GM21717 (cell line): ENCODE measurements around the gene PLK4.

Source experiments
- ATAC-seq: cut with Tn5 transposase; IDR thresholded peaks from one replicate; pipeline ENCODE4 v1.9.1; 2021; ENCODE audit warnings: mild to moderate bottlenecking, moderate library complexity; ENCODE audit not compliant: unreplicated experiment

PLK4 gene

GRCh38 chr4:127880763-127881562, at the start of gene PLK4:
PLK4 (plus strand) TSS chr4:127880893; CDS start chr4:127881135, 242 bp downstream.
- peak; percentile 94 for ATAC-seq

GRCh38 chr4:127832585-127832984, 48.1 kb upstream of the PLK4 start:
- peak; percentile 66 for ATAC-seq

GRCh38 chr4:127843704-127844600, 36.7 kb upstream of the PLK4 start:
- no peak for ATAC-seq

DNA sequence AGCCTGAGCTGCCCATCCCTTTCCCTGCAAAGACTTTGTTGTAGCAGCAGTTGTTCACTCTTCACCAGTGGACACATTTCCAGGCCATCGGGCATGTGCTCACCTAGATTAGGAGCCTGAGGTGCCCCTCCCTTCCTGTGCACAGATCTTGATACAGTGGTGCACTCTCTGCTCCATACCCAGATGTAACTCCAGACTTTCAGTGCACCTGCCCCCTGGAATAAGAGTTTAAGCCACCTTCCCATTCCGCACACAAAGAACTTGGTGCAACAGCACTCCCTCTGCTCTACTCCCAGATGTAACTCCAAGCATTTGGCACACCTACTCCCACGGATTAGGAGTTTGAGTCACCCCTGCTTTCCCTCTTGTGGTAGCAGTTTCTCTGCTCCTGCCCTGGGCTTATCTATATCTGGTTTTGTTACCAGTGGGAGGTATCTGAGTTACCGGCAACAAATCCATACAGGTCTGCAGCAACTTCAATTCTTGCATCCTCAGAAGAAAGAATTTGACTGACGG, 36.0 kb upstream of the PLK4 start:
- no peak for ATAC-seq

GRCh38 chr4:127846061-127846460, 34.6 kb upstream of the PLK4 start:
- ATAC-seq = no peak

GRCh38 chr4:127846765-127847164, 33.9 kb upstream of the PLK4 start:
- no peak for ATAC-seq

DNA sequence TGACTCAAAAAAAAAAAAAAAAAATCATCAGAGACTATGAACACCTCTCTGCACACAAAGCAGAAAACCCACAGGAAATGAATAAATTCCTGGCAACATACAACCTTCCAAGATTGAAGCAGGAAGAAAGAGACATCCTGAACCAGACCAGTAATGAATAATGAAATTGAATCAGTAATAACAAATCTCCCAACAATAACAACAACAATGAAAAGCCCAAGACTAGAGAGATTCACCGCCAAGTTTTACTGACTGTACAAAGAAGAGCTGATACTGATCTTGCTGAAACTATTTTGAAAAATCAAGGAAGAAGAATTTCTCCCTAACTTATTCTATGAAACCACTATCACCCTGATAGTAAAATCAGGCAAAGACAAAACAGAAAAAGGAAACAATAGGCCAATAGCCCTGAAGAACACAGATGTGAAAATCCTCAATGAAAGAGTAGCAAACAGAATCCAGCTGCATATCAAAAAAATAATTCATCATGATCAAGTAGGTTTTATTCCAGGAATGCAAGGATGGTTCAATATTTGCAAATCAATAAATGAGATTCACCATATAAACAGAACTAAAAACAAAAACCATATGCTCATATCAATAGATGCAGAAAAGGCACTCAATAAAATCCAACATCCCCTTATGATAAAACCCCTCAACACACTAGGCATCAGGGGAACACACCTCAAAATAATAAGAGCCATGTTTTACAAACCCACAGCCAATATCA, 31.0 kb upstream of the PLK4 start:
- no peak for ATAC-seq

- no peak for ATAC-seq
These were observed 28.0 kb upstream of the PLK4 start for GRCh38 chr4:127852661-127853060.

- peak; percentile 25 for ATAC-seq
These were observed 24.4 kb upstream of the PLK4 start for GRCh38 chr4:127856196-127856812.

DNA sequence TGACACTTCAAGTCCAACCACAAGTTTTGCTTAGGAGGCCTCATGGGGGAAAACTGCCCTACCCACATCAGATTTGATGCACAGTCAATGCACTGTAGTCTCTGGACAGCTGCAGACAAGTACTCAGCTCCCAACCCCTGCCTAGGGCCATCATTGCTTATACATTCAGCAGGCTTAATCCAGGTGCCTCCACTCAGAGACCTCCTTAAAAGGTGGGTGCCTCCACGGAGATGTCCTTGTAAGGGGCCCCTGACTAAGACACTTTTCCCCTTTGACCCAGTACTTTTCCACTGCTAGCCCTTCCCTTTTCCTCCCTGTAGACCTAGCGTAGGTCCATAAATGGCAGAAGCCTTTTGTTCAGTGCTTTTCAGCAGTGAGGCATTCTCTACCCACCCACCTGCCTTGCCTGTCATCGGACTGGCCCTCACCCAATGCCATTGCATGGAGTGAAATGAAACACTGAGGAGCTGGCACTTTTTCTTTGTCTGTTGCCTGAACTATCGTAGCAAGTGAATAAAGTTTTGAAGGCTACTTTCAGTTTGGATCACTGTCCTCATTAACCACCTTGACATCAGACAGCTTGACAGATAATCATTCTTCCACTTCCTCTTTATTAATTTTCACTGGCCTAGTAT, 23.8 kb upstream of the PLK4 start:
- peak; percentile 94 for ATAC-seq

DNA sequence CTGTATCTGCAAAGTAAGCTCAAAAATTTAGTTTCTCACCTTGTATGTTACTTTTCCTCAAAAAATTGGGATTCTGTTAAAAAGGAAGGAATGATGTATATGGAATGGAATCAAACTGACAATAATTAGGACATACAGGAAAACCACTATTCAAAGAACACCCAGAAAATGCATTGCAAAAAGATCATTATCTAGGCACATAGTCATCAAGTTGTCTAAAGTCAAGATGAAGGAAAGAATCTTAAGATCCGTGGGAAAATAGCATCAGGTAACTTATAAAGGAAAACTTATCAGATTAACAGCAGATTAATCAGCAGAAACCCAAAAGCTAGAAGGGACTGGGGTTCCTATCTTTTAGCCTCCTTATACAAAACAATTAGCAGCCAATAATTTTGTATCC, 23.1 kb upstream of the PLK4 start:
- ATAC-seq = no peak

DNA sequence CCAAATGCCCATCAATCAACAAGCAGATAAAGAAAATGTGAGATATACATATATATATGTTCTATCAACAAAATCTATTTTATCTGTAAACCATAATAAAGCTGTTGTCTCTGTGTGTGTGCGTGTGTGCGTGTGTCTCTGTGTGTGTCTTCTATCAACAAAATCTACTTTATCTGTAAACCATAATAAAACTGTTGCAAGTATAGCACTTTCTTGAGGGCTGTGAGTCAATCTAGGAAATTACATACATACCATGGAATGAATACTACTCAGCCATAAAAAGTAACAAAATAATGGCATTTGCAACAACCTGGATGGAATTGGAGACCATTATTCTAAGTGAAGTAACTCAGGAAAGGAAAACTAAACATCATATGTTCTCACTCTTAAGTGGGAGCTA, 12.5 kb upstream of the PLK4 start:
- no peak for ATAC-seq

GRCh38 chr4:127870281-127870680, 10.4 kb upstream of the PLK4 start:
- ATAC-seq = no peak

DNA sequence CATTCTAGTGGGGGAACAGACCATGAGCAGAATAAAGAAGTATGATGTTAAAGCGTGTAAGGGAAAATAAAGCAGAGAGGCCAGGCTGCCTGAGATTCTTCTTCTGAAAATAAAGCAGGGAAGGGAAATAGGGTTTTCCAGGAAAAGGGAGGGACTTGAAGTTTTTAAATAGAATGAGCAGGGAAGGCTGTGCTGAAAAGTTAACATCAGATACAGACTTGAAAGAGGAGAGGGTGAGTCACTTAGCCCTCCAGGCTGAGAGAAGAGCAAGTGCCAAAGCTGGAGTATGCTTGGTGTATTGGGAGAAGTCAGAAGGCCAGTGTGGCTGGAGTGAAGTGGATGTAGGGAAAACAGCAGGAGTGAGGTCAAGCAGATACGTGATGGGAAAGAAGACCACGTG, 10.0 kb upstream of the PLK4 start:
- ATAC-seq = no peak

DNA sequence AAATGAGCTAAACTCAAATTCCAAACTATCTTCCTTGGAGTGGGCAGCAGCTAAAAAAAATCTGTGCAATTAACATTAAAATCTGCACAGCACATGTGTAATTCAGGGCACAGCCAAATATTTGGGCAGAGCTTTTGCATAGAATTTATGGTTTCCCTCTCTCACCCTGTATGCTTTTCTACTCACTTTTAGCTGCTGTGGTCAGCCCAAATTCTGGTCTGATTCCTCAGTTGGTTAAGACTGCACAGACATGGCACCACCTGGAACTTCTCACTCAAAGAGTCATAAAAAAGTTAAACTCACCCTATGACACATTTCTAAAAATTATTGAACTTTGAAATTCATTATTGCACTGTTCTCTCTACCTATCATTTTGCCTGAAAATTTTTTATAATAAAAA, 4.9 kb upstream of the PLK4 start:
- ATAC-seq = no peak

DNA sequence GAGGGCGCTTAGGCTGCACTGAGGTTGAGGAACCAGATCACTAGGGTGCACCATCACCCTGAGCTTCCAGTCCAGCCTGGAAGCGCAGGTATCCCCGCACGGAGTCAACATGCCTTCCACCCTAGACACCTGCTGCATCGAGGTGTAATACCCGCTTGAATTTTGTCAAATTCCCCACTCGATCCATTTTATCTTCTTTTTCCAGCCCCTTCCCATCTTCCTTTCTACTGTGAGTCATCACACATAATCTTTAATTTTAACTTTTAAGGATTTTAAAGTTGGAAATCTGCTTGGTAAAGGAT, 821 bp downstream of the PLK4 start:
- ATAC-seq = peak; percentile 46

DNA sequence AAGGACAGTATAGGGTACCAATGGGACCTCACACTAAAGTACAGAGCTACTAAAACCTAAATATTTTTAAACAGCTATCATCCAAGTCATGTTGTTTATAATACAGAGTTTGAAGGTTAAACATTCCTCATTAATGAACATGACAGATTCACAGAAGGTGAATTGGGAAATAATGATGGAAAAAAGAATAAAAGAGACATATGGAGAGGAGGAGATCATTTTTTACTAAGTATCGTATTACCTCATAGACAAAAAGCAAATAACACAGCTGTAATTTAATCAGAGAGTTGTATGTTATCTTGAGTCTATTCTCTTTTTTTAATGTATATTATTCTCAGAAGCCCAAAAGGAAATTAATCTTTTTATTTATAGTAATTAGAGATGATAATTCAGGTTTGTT, 7.9 kb downstream of the PLK4 start:
- no peak for ATAC-seq

GRCh38 chr4:127889903-127890302, 9.2 kb downstream of the PLK4 start:
- no peak for ATAC-seq

- no peak for ATAC-seq
These were observed 15.4 kb downstream of the PLK4 start for GRCh38 chr4:127896069-127896468.

GRCh38 chr4:127896528-127896927, 15.8 kb downstream of the PLK4 start:
- no peak for ATAC-seq
